Activated T-helper 2 cell treated with anti-CD3 and anti-CD28 coated beads, Interferon-gamma antibody, Interleukin-2, Interleukin-4, amounts not matched to agents 10 μg/mL and 5 μg/mL and 100 μg/mL, durations not matched to agents 14 hours and 24 hours and 36 hours (primary cell): ENCODE data around the gene ZNF747. TPM values are rescaled to one million over a fixed set of nuclear protein-coding genes. Genes with fewer than 3 reads are reported as not detected.

ENCODE experiments used
- DNase-seq: peaks from one replicate; pipeline ENCODE4 v3.0.0; 2021; ENCODE audit warnings: low spot score
- H3K27ac Mint-ChIP-seq: one replicate; pipeline ENCODE4 v1.8.0; 2021; ENCODE audit warnings: mixed read lengths
- H3K27me3 Mint-ChIP-seq: one replicate; pipeline ENCODE4 v1.8.0; 2021; ENCODE audit warnings: low read depth, mixed read lengths
- H3K36me3 Mint-ChIP-seq: one replicate; pipeline ENCODE4 v1.8.0; 2021; ENCODE audit warnings: low read depth, mixed read lengths
- H3K4me1 Mint-ChIP-seq: one replicate; pipeline ENCODE4 v1.8.0; 2021; ENCODE audit warnings: low read depth, mixed read lengths
- H3K4me3 Mint-ChIP-seq: one replicate; pipeline ENCODE4 v1.8.0; 2021; ENCODE audit warnings: low read depth, mild to moderate bottlenecking, moderate library complexity, mixed read lengths
- H3K9me3 Mint-ChIP-seq: one replicate; pipeline ENCODE4 v1.8.0; 2021; ENCODE audit warnings: mixed read lengths
- intact Hi-C: fragments of 100-400 bp; cut with micrococcal nuclease; formaldehyde crosslinking; loops from one replicate; pipeline ENCODE4 v1.15.1; 2023
- total RNA-seq: library from RNA; stranded (reverse); gene quantifications from 2 replicates; pipeline ENCODE4 v1.2.3, GENCODE V29; 2022

Gene ZNF747
- total RNA-seq, result 11.8 and 11.9 TPM in 2 replicates

- Mint-ChIP-seq H3K9me3 (no peaks in the 10 kb centered on the region), H3K36me3 (peaks cover 42% of the 10 kb centered on the region), H3K4me1 (peaks cover 27% of the 10 kb centered on the region), H3K27ac (peak within 1 kb of the TSS; percentile 100), H3K4me3 (peak within 1 kb of the TSS; percentile 99), H3K27me3 (no peaks in the 10 kb centered on the region)
- intact Hi-C loops, result loop anchor here (1.0 to 5.0 kb wide), 6 partner anchors 7 to 93 kb away; partner anchors contain the start of genes ZNF764 and ZNF785
- peak; percentile 86 for DNase-seq
These were observed at the start of gene ZNF747 for GRCh38 chr16:30534368-30535105. Gene ZNF747, minus strand, starts transcription at chr16:30534858. Its CDS starts 179 bp downstream, at chr16:30534679.

GRCh38 chr16:30582611-30583340 lies 48.1 kb upstream of the ZNF747 start:
- intact Hi-C loops, result no loop called here
- Mint-ChIP-seq H3K27me3 (no peaks in the 10 kb centered on the region), H3K4me3 (no peak overlapping the region), H3K36me3 (peaks cover 48% of the 10 kb centered on the region), H3K9me3 (no peaks in the 10 kb centered on the region), H3K4me1 (peaks cover 16% of the 10 kb centered on the region), H3K27ac (no peak overlapping the region)
- no peak for DNase-seq

GRCh38 chr16:30581457-30581856 lies 46.8 kb upstream of the ZNF747 start:
- no peaks in the 10 kb centered on the region for H3K27me3 Mint-ChIP-seq
- intact Hi-C loops, result no loop called here
- peaks cover 11% of the 10 kb centered on the region for H3K4me1 Mint-ChIP-seq
- no peaks in the 10 kb centered on the region for H3K9me3 Mint-ChIP-seq
- DNase-seq, result no peak
- peaks cover 45% of the 10 kb centered on the region for H3K36me3 Mint-ChIP-seq
- H3K4me3 Mint-ChIP-seq, result no peak overlapping the region
- H3K27ac Mint-ChIP-seq, result no peak overlapping the region

GRCh38 chr16:30574678-30575077 lies 40.0 kb upstream of the ZNF747 start:
- intact Hi-C loops, result loop anchor here (5.0 kb wide), 1 partner anchor 58 kb away; no protein-coding TSS in a partner anchor
- H3K4me3 Mint-ChIP-seq, result no peak overlapping the region
- H3K27ac Mint-ChIP-seq, result peak overlapping the region; percentile 48
- H3K9me3 Mint-ChIP-seq, result no peaks in the 10 kb centered on the region
- DNase-seq, result no peak
- no peaks in the 10 kb centered on the region for H3K27me3 Mint-ChIP-seq
- H3K36me3 Mint-ChIP-seq, result peaks cover 13% of the 10 kb centered on the region
- peaks cover 25% of the 10 kb centered on the region for H3K4me1 Mint-ChIP-seq

GRCh38 chr16:30571445-30572322 lies 37.0 kb upstream of the ZNF747 start, which contains the start of gene ZNF688:
Gene ZNF688, minus strand, starts transcription at chr16:30571714. Its CDS starts 85 bp downstream, at chr16:30571629.
- intact Hi-C loops, result loop anchor here (1.0 to 5.0 kb wide), 7 partner anchors 13 to 87 kb away; partner anchors contain the start of genes FBRS, ZNF689, ZNF764 and ZNF768
- Mint-ChIP-seq H3K27me3 (no peaks in the 10 kb centered on the region), H3K36me3 (peaks cover 6% of the 10 kb centered on the region), H3K4me3 (peak within 1 kb of the TSS; percentile 90), H3K9me3 (no peaks in the 10 kb centered on the region), H3K27ac (peak within 1 kb of the TSS; percentile 85), H3K4me1 (peaks cover 40% of the 10 kb centered on the region)
- DNase-seq, result peak; percentile 94

- Mint-ChIP-seq H3K27ac (peak overlapping the region; percentile 79), H3K4me1 (peaks cover 43% of the 10 kb centered on the region), H3K4me3 (peak overlapping the region; percentile 84), H3K36me3 (peaks cover 6% of the 10 kb centered on the region), H3K27me3 (no peaks in the 10 kb centered on the region), H3K9me3 (no peaks in the 10 kb centered on the region)
- DNase-seq, result no peak
- intact Hi-C loops, result loop anchor here (5.0 kb wide), 1 partner anchor 61 kb away; no protein-coding TSS in a partner anchor
These were observed 36.2 kb upstream of the ZNF747 start for GRCh38 chr16:30570636-30571444.

- H3K9me3 Mint-ChIP-seq, result no peaks in the 10 kb centered on the region
- no peak overlapping the region for H3K27ac Mint-ChIP-seq
- no peak for DNase-seq
- no peaks in the 10 kb centered on the region for H3K27me3 Mint-ChIP-seq
- intact Hi-C loops, result loop anchor here (5.0 kb wide), 2 partner anchors 62 to 98 kb away; partner anchors contain the start of gene ITGAL
- H3K4me3 Mint-ChIP-seq, result peak overlapping the region; percentile 28
- peaks cover 39% of the 10 kb centered on the region for H3K4me1 Mint-ChIP-seq
- peaks cover 5% of the 10 kb centered on the region for H3K36me3 Mint-ChIP-seq
These were observed 35.3 kb upstream of the ZNF747 start for GRCh38 chr16:30569746-30570635.

GRCh38 chr16:30569281-30569680 lies 34.6 kb upstream of the ZNF747 start:
- no peak for DNase-seq
- intact Hi-C loops, result loop anchor here (5.0 kb wide), 1 partner anchor 97 kb away; the partner anchor contains the start of gene ITGAL
- peak overlapping the region; percentile 21 for H3K4me3 Mint-ChIP-seq
- no peaks in the 10 kb centered on the region for H3K9me3 Mint-ChIP-seq
- no peaks in the 10 kb centered on the region for H3K36me3 Mint-ChIP-seq
- peak overlapping the region; percentile 22 for H3K27ac Mint-ChIP-seq
- H3K27me3 Mint-ChIP-seq, result no peaks in the 10 kb centered on the region
- H3K4me1 Mint-ChIP-seq, result peaks cover 35% of the 10 kb centered on the region

GRCh38 chr16:30567991-30568638 lies 33.5 kb upstream of the ZNF747 start:
- no peaks in the 10 kb centered on the region for H3K27me3 Mint-ChIP-seq
- H3K36me3 Mint-ChIP-seq, result no peaks in the 10 kb centered on the region
- H3K4me1 Mint-ChIP-seq, result peaks cover 31% of the 10 kb centered on the region
- H3K27ac Mint-ChIP-seq, result peak overlapping the region; percentile 92
- H3K4me3 Mint-ChIP-seq, result peak overlapping the region; percentile 46
- H3K9me3 Mint-ChIP-seq, result no peaks in the 10 kb centered on the region
- peak; percentile 55 for DNase-seq
- intact Hi-C loops, result loop anchor here (1.0 to 5.0 kb wide), 3 partner anchors 10 to 96 kb away; partner anchors contain the start of genes ITGAL and ZNF764

GRCh38 chr16:30567160-30567990 lies 32.7 kb upstream of the ZNF747 start:
- intact Hi-C loops, result loop anchor here (1.0 to 5.0 kb wide), 2 partner anchors 9 to 95 kb away; partner anchors contain the start of genes ITGAL and ZNF764
- no peak overlapping the region for H3K4me3 Mint-ChIP-seq

More at GRCh38 chr16:30567160-30567990, 32.7 kb upstream of the ZNF747 start:
- DNase-seq, result no peak
- Mint-ChIP-seq H3K9me3 (no peaks in the 10 kb centered on the region), H3K36me3 (no peaks in the 10 kb centered on the region), H3K27ac (peak overlapping the region; percentile 92), H3K4me1 (peaks cover 30% of the 10 kb centered on the region), H3K27me3 (no peaks in the 10 kb centered on the region)
